ENCODE results near the gene SMYD3.

SMYD3 gene

DNA sequence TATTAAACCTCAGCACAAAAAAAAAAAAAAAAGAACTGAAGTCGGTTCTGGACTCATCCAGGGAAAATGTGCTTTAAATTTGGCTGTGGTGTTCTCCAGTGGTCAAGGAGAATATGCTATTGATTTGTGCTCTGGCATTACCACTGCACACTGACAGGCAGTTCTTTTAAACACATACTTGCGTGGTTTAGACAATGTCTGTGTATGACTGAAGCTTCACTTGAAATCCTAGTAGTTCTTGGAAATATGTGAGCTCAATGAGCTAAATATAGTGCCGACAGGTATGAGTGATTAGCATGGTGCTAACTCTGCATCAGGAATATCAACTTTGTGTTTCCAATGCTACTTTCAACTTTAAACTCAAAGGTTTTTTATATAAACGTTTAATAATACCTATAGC lies 415.6 kb downstream of the SMYD3 start:
- TF ChIP-seq, protein P1, sequence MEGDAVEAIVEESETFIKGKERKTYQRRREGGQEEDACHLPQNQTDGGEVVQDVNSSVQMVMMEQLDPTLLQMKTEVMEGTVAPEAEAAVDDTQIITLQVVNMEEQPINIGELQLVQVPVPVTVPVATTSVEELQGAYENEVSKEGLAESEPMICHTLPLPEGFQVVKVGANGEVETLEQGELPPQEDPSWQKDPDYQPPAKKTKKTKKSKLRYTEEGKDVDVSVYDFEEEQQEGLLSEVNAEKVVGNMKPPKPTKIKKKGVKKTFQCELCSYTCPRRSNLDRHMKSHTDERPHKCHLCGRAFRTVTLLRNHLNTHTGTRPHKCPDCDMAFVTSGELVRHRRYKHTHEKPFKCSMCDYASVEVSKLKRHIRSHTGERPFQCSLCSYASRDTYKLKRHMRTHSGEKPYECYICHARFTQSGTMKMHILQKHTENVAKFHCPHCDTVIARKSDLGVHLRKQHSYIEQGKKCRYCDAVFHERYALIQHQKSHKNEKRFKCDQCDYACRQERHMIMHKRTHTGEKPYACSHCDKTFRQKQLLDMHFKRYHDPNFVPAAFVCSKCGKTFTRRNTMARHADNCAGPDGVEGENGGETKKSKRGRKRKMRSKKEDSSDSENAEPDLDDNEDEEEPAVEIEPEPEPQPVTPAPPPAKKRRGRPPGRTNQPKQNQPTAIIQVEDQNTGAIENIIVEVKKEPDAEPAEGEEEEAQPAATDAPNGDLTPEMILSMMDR (conservative IDR thresholded peaks at IDR 0.05; ENCODE audit: low read depth, low read length), result no peak
- no peak for DNase-seq (ENCODE audit: low read depth)
- no peak overlapping the region for H3K4me3 ChIP-seq (ENCODE audit: low read length)

DNA sequence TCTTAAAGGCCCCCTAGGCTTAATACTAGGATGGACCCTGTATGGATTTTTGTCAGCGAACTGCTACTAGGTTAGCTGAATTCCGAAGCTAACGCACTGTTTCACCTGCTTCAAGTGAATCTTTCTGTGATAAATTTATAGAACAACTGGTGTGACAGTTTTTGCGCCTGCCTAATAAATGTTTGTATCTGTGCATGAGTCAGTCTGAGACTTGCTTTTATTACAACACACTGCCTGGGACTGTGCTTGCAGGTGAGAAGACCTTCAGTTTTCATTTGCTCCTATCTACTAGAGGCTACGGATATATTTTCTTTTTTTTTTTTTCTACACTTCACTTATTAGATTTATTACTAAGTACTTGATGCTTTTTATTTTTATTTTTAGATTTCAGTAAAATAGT lies 420.9 kb downstream of the SMYD3 start:
- TF ChIP-seq, protein P1 (conservative IDR thresholded peaks at IDR 0.05; ENCODE audit: low read depth, low read length), result no peak
- no peak overlapping the region for H3K4me3 ChIP-seq (ENCODE audit: low read length)
- DNase-seq (ENCODE audit: low read depth), result no peak

DNA sequence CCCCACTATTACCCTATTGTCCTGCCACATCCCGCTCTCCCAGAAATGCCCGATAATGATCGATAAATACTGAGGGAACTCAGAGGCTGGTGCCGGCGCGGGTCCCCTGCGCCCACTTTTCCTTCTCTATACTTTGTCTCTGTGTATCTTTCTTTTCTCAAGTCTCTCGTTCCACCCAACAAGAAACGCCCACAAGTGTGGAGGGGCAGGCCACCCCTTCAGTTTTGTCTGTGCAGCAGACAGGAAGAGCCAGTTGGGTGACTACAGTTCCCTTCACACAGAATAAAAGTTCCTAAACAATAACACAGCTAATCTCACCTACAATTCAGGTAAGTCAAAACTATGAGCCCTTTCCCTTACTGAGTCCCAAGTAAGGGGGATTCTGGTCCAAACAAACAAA lies 423.7 kb downstream of the SMYD3 start:
- no peak for DNase-seq (ENCODE audit: low read depth)

DNA sequence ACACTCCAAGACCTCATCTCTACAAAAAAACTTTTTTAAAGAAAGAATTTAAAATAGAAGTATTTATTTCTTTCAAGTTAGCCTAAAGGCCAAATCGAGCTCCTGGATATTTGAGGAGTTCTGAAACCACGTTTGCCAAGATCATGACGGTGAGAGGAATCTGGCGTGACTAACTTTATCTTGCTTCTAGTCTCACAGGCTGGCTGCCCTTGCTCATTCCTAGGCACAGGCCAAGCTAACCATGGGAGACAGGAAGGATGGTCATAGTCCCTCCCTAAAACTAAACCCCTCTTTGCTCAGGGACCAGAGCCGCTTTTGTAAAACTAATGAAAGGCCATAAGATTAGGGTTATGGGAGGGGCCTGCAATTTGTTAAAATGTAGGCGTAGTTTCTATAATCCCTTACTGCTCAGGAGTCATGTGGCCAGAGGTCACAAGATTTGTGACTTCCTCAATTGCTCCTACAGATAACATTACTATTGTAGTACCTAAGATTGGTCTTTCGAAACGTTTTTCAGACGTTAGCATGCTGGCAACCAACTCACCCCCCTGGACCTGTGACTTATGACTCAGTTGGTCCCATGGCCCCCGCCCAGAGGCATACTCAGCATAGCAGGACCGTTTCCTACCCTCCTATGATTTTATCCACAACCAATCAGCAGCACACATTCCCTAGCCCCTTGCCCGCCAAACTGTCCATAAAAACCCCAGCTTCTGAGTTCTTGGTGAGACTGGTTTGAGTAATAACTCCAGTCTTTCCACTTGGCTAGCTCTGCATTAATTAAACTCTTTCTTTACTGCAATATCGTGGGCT lies 425.0 kb downstream of the SMYD3 start:
- no peak overlapping the region for H3K4me3 ChIP-seq (ENCODE audit: low read length)
- no peak for DNase-seq (ENCODE audit: low read depth)
- TF ChIP-seq, protein P1 (conservative IDR thresholded peaks at IDR 0.05; ENCODE audit: low read depth, low read length), result no peak

More for the DNA sequence above, 423.7 kb downstream of the SMYD3 start:
- H3K4me3 ChIP-seq (ENCODE audit: low read length), result no peak overlapping the region
- TF ChIP-seq, protein P1 (conservative IDR thresholded peaks at IDR 0.05; ENCODE audit: low read depth, low read length), result no peak

DNA sequence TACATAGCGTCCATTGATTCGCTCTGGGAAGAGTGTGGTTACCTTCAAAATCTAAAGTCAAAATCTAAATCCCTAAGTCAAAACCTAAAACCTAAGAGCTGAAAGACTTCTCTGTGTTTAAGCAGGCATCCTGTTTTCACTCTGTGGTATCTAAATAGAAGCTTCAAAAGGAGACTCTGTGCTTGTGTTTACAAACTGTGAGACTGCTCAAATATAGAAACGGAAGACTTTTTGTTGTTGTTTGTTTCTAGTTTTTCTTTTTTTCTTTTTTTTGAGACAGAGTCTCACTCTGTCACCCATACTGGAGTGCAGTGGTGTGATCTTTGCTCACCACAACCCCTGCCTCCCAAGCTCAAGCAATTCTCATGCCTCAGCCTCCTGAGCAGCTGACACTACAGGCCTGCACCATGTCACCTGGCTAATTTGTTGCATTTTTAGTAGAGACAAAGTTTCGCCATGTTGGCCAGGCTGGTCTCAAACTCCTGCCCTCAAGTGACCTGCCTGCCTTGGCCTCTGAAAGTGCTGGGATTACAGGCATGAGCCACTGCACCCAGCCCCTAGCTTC lies 425.9 kb downstream of the SMYD3 start:
- H3K4me3 ChIP-seq (ENCODE audit: low read length), result no peak overlapping the region
- TF ChIP-seq, protein P1 (conservative IDR thresholded peaks at IDR 0.05; ENCODE audit: low read depth, low read length), result no peak
- no peak for DNase-seq (ENCODE audit: low read depth)

DNA sequence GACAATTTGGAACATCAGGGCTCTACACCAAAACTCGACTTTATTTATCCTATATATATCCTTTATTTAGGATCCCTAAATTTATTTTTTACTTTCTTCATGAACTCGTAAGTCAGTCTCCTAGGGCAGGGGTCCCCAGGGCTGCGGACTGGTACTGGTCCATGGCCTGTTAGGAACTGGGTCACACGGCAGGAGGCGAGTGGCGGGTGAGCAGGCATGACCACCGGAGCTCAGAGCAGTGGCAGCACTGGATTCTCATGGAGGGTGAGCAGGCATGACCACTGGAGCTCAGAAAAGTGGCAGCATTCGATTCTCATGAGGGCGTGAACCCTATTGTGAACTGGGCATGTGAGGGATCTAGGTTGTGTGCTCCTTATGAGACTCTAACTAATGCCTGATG lies 427.0 kb downstream of the SMYD3 start:
- TF ChIP-seq, protein P1 (conservative IDR thresholded peaks at IDR 0.05; ENCODE audit: low read depth, low read length), result no peak
- no peak overlapping the region for H3K4me3 ChIP-seq (ENCODE audit: low read length)
- DNase-seq (ENCODE audit: low read depth), result no peak

DNA sequence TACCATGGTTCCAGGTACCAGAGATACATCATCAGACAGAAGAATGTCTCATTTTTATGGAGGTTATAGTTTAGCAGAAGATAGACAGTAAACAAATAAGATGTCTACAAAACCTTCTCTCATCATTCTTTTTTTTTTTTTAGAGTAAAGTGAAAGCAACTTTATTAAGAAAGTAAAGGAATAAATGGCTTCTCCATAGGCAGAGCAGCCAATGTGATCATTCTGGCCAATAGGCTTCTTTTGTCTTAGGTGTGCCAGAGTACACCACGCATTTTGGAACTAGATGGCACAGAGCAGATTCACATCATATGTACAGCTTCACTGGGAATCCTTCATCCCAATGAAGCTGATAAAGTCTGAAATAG lies 428.2 kb downstream of the SMYD3 start:
- TF ChIP-seq, protein P1 (conservative IDR thresholded peaks at IDR 0.05; ENCODE audit: low read depth, low read length), result no peak
- no peak overlapping the region for H3K4me3 ChIP-seq (ENCODE audit: low read length)
- DNase-seq (ENCODE audit: low read depth), result no peak
